Ishikawa (cell line): ENCODE measurements around the gene ZBTB7C.

ENCODE experiments used
- CEBPB ChIP-seq: IDR thresholded peaks from 2 replicates; pipeline ENCODE4 v1.6.1; 2012
- CREB1 ChIP-seq: IDR thresholded peaks from 2 replicates; pipeline ENCODE4 v1.6.1; 2012; ENCODE audit warnings: low read depth
- EGR1 ChIP-seq: IDR thresholded peaks from 2 replicates; pipeline ENCODE4 v1.6.1; 2012
- EP300 ChIP-seq: IDR thresholded peaks from 2 replicates; pipeline ENCODE4 v1.6.1; 2012; ENCODE audit warnings: borderline replicate concordance
- FOXM1 ChIP-seq: IDR thresholded peaks from 2 replicates; pipeline ENCODE4 v1.6.1; 2012; ENCODE audit warnings: low read depth, borderline replicate concordance
- MAX ChIP-seq: IDR thresholded peaks from 2 replicates; pipeline ENCODE4 v1.6.1; 2012
- NFIC ChIP-seq: IDR thresholded peaks from 2 replicates; pipeline ENCODE4 v1.6.1; 2012
- RAD21 ChIP-seq: IDR thresholded peaks from 2 replicates; pipeline ENCODE4 v1.6.1; 2012; ENCODE audit warnings: low read depth
- REST ChIP-seq: IDR thresholded peaks from 2 replicates; pipeline ENCODE4 v1.6.1; 2012; ENCODE audit warnings: low read depth, mild to moderate bottlenecking
- TAF1 ChIP-seq: IDR thresholded peaks from 2 replicates; pipeline ENCODE4 v1.6.1; 2012; ENCODE audit warnings: low read depth, mild to moderate bottlenecking
- TCF12 ChIP-seq: IDR thresholded peaks from 2 replicates; pipeline ENCODE4 v1.6.1; 2012; ENCODE audit warnings: low read depth
- TEAD4 ChIP-seq: IDR thresholded peaks from 2 replicates; pipeline ENCODE4 v1.6.1; 2012
- USF1 ChIP-seq: IDR thresholded peaks from 2 replicates; pipeline ENCODE4 v1.6.1; 2012
- YY1 ChIP-seq: IDR thresholded peaks from 2 replicates; pipeline ENCODE4 v1.6.1; 2012; ENCODE audit warnings: low read depth
- ZBTB7A ChIP-seq: IDR thresholded peaks from 2 replicates; pipeline ENCODE4 v1.6.1; 2012; ENCODE audit warnings: low read depth

ZBTB7C gene

GRCh38 chr18:48028696-48029095 lies 380.5 kb downstream of the ZBTB7C start:
- TF ChIP-seq NFIC (peak; percentile 73), USF1 (no peak), TEAD4 (no peak), EGR1 (no peak), ZBTB7A (0 out of 2 replicates have a peak, but pooled peaks have one; percentile 48)

- TF ChIP-seq CEBPB = no peak
- TF ChIP-seq REST = no peak
- no peak for TF ChIP-seq TEAD4
- TF ChIP-seq YY1 = no peak
- no peak for TF ChIP-seq CREB1
- TF ChIP-seq ZBTB7A = no peak
- TF ChIP-seq EGR1 = no peak
- TF ChIP-seq EP300 = no peak
- TF ChIP-seq RAD21 = no peak
- TF ChIP-seq MAX = no peak
- TF ChIP-seq TAF1 = no peak
- no peak for TF ChIP-seq TCF12
- TF ChIP-seq FOXM1 = no peak
- no peak for TF ChIP-seq NFIC
- no peak for TF ChIP-seq USF1
These were observed 381.1 kb downstream of the ZBTB7C start for GRCh38 chr18:48028081-48028480.

- TF ChIP-seq TCF12 = no peak
- TF ChIP-seq YY1 = no peak
- TF ChIP-seq NFIC = no peak
- TF ChIP-seq REST = no peak
- no peak for TF ChIP-seq EGR1
- no peak for TF ChIP-seq RAD21
- TF ChIP-seq USF1 = no peak
- no peak for TF ChIP-seq ZBTB7A
- TF ChIP-seq MAX = no peak
- TF ChIP-seq TEAD4 = no peak
- TF ChIP-seq EP300 = no peak
- TF ChIP-seq FOXM1 = no peak
- TF ChIP-seq CEBPB = no peak
- no peak for TF ChIP-seq CREB1
- TF ChIP-seq TAF1 = no peak
These were observed 381.7 kb downstream of the ZBTB7C start for GRCh38 chr18:48027401-48027963.

GRCh38 chr18:48026216-48026615 lies 383.0 kb downstream of the ZBTB7C start:
- TF ChIP-seq ZBTB7A (no peak), EP300 (no peak), CREB1 (no peak), CEBPB (no peak), FOXM1 (no peak), TAF1 (no peak), TCF12 (no peak), RAD21 (no peak), EGR1 (no peak), NFIC (no peak), REST (no peak), USF1 (no peak), TEAD4 (no peak)
